VCaP (cell line): ENCODE measurements around the gene DCPS.
"Not testable (repeated sequence)": the region's sequence is repeated elsewhere in the genome, so short reads cannot be mapped to it uniquely, and the experiment has no call there.

ENCODE experiments used
- H3K27ac ChIP-seq: fragments of 450-650 bp; 2 replicates; pipeline ENCODE4 v1.5.1; 2017
- TF ChIP-seq, protein P1 (sequence below): fragments of 450-650 bp; conservative IDR thresholded peaks from 2 replicates; pipeline ENCODE4 v1.5.1; 2017; ENCODE audit warnings: mild to moderate bottlenecking, moderate library complexity

DCPS gene

DNA sequence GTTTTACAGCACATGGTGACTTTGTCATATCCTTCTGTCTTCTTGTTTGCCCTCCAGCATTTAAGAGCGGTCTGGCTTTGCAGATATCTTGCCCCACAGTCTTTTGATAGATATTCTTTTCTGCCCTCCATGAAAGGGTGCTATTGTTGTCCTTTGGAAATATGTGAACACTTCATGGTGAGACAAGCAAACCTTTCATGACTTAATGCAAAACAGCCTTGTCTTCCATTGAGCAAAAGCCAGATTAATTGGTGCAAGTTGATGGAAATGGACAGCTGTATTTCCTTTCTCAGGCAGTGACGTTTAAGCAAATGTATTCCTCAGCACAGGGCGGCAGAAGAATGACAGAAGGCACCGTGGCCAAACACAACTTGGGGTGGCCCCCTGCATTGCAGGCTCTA is 4.4 kb downstream of the DCPS start:
- TF ChIP-seq, protein P1, sequence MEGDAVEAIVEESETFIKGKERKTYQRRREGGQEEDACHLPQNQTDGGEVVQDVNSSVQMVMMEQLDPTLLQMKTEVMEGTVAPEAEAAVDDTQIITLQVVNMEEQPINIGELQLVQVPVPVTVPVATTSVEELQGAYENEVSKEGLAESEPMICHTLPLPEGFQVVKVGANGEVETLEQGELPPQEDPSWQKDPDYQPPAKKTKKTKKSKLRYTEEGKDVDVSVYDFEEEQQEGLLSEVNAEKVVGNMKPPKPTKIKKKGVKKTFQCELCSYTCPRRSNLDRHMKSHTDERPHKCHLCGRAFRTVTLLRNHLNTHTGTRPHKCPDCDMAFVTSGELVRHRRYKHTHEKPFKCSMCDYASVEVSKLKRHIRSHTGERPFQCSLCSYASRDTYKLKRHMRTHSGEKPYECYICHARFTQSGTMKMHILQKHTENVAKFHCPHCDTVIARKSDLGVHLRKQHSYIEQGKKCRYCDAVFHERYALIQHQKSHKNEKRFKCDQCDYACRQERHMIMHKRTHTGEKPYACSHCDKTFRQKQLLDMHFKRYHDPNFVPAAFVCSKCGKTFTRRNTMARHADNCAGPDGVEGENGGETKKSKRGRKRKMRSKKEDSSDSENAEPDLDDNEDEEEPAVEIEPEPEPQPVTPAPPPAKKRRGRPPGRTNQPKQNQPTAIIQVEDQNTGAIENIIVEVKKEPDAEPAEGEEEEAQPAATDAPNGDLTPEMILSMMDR = no peak
- no peak overlapping the region for H3K27ac ChIP-seq

DNA sequence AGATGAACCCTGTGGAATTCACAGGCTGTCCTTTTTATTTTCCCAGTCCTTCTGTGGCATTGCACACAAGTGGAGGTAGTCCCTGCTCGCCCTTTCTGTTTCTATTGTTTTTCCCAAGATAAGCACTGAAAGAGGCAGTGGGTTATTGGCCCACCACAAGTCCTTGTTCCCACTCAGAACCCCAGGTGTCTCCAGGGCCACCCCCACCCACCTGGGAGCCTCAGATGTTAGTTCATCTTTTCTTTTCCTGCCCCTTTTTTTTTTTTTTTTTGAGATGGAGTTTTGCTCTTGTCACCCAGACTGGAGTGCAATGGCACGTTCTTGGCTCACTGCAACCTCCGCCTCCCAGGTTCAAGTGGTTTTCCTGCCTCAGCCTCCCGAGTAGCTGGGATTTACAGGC is 4.9 kb downstream of the DCPS start:
- H3K27ac ChIP-seq = not testable (repeated sequence)

DNA sequence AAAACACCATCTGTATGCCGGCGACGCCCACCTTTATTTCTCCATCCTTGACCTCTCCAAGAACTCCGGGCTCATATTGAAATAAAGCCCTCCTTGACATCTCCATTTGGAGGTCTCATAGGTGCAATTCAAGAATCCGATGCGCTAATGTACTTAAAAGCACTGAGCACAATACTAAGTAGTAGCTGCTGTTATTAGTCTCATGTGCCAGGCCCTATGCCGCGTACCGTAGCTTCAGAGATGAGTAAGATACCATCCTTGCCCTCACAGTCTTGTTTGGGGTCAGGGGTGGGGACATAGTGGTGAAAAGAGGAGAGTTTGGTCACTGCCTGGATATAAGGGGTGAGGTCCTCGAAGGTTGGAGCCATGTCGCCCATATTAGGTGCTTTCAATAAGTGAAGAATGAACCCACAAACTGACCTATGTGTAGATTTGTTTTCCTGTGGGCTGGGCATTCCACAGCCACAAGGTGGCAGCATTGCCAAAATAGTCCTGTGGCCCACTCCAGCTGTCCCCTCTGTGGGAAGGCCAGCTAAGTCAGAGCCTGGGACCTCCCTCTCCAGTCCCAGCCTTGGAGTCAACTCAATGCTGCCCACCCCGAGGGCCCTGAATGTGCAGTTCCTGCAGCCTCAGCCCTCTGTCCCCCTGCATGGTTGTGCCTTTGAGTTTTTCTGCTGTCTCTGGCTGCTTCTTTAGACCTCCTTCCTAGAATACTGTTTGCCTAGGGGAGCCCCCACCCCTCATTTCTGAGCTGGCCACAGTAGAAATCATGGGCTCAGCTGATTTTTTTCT is 6.5 kb downstream of the DCPS start:
- TF ChIP-seq, protein P1 = peak; percentile 93
- no peak overlapping the region for H3K27ac ChIP-seq

DNA sequence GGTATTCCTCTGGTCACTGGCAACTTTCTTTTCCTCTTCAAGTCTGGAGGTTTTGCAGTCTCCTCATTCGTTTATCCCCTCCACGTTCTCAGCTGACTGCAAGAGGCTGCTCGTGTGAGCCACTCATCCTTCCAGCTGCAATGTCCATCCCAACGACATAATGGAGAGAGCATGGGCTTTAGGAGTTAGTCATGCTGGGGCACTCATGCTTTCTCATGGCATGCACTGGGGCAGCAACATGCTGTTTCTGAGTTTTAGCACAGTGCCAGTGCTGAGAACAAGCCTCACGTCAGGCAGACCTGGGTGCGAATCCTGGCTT is 7.1 kb downstream of the DCPS start:
- no peak overlapping the region for H3K27ac ChIP-seq
- TF ChIP-seq, protein P1 = no peak

DNA sequence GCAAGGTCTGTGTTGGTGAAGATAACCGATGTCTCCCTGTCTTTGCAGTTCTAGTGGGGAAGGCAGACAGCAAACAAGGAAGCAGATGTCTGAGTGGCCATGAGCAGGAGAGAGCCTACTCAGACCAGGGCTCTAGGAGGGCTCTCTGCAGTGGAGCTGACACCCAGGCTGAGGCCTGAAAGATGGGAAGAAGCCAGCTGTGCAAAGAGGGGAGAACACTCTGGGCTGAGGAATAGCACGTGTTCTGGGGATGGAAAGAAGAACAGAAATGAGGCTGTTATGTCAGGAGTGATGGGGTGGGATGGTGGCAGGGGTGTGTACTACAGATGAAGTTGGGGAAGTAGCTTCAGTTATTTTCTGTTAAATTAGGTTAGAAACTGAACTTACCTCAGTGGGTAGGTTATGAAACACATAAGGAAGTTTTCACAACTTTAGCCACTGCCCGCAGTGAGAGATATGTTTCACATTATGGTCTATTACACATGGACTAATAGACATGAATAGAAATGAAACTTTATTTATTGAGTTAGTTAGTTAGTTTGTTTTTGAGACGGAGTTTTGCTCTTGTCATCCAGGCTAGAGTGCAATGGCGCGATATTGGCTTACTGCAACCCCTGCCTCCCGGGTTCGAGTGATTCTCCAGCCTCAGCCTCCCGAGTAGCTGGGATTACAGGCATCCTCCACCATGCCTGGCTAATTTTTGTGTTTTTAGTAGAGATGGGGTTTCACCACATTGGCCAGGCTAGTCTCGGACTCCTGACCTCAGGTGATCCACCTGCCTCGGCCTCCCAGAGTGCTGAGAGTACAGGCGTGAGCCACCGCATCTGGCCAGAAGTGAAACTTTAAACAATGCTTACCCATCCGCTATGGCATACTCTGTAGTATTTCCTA is 7.8 kb downstream of the DCPS start:
- no peak overlapping the region for H3K27ac ChIP-seq
- TF ChIP-seq, protein P1 = no peak

DNA sequence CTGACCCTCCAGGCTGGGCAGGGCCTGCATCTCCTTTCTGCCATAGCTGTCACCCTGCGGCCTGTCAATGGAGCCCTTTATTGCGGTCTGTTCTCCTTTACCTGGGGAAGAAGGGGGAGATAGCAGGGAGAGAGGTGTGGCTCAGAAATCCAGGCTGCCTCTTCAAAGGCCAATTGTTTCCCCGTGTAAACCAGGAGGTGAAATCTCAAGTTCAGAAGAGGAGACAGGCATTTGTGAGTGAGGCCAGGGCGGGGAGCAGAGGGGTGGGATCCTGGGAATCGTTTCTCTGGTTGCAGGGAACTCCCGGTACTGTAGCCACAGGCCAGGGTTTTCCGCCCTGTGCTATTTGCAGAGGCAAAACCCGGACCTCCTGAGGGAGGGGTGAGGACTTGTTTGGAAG is 9.1 kb downstream of the DCPS start:
- TF ChIP-seq, protein P1 = no peak

DNA sequence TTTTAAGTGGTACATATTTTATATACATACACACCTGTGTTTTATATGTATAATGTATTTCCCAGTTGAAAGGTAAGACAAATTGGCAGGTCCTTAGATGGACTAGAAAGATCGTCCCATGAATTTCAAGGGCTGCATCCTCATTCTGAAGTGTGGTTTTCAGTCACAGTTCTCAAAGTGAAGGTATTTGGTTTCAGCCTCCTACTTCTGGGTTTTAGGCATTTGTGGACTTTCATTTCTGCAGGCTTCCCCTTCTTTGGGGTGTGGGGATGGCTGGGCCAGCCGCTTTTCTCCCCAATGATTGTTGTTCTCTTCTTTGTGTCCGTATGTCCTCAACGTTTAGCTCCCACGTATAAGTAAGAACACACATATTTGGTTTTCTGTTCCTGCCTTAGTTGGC is 10.0 kb downstream of the DCPS start:
- TF ChIP-seq, protein P1 = no peak
- H3K27ac ChIP-seq = no peak overlapping the region

More for the DNA sequence above, 9.1 kb downstream of the DCPS start:
- H3K27ac ChIP-seq = no peak overlapping the region

DNA sequence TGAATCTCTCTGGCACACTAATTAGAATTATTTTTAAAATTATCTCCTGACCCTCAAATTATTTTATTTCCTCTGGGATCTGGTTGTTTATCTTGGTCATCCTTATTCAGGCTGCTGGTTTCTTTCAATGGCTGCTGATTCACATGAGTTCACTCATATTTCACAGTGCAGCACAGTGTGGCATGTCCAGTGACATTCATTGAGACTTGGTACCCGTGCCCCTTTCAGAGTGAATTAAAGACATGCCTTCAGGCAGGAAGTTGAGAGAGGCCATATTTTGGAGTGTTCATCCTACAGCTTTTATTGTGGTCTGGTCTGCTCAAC is 13.5 kb downstream of the DCPS start:
- H3K27ac ChIP-seq = no peak overlapping the region
- TF ChIP-seq, protein P1 = no peak
